Left lung (tissue), 10 donors: ENCODE measurements around the gene SLC39A2. TPM values are rescaled to one million over a fixed set of nuclear protein-coding genes. Genes with fewer than 3 reads are reported as not detected.

Source experiments
- ATAC-seq: fragments of 200-7000 bp; cut with Tn5 transposase; one replicate; pipeline ENCODE4 v1.9.1; 2020; ENCODE audit warnings: moderate library complexity
- DNase-seq, 4 donors: peaks; one replicate each; pipeline ENCODE4 v3.0.0-alpha.2; 2013 to 2020
- H3K27ac ChIP-seq, 2 donors: fragments of 200-600 bp; sonication (generic) in 1 of 2; one replicate each; pipeline versions ENCODE4 v1.5.0 to v1.8.0; 2020 to 2021
- H3K27me3 ChIP-seq, 2 donors: fragments of 200-600 bp; sonication (generic) in 1 of 2; one replicate each; pipeline versions ENCODE4 v1.5.0 to v1.8.0; 2020 to 2021
- H3K36me3 ChIP-seq, 2 donors: fragments of 200-600 bp; sonication (generic) in 1 of 2; one replicate each; pipeline versions ENCODE4 v1.5.0 to v1.8.0; 2020 to 2021
- H3K4me1 ChIP-seq, 2 donors: fragments of 200-600 bp; one replicate each; pipeline ENCODE4 v1.8.0; 2021
- H3K4me3 ChIP-seq, 2 donors: fragments of 200-600 bp; sonication (generic) in 1 of 2; one replicate each; pipeline versions ENCODE4 v1.5.0 to v1.8.0; 2020 to 2021; ENCODE audit warnings: mild to moderate bottlenecking in 1 of 2
- H3K9me3 ChIP-seq, 2 donors: fragments of 200-600 bp; sonication (generic) in 1 of 2; one replicate each; pipeline versions ENCODE4 v1.5.0 to v1.8.0; 2020 to 2021
- CTCF ChIP-seq, 2 donors: fragments of 200-600 bp; sonication (generic) in 1 of 2; IDR thresholded peaks; one replicate each; pipeline versions ENCODE4 v1.5.0 to v1.8.0; 2021; ENCODE audit warnings: antibody characterized with exemption in 2 of 2
- intact Hi-C, 2 donors: fragments of 100-400 bp; cut with DNase I; formaldehyde crosslinking; loops; one replicate each; pipeline versions ENCODE4 v1.11.2 to v1.14.2; 2022
- microRNA-seq, 2 donors: library from miRNA; unstranded; fragments of <30 nt; microRNA quantifications; one replicate each; pipeline ENCODE4, GENCODE V29; 2019
- polyA plus RNA-seq, 6 donors: library from polyadenylated mRNA; unstranded; fragments of 120-200 nt; gene quantifications; one replicate each; pipeline ENCODE4 v1.2.1, GENCODE V29; 2013; ENCODE audit not compliant: insufficient read length in 6 of 6
- total RNA-seq, 2 donors: library from RNA; stranded (reverse); fragmentation: NEBNext Ultra II Directional; extraction: Animal tissue kit (Norgen Biotek cat#: 25700); gene quantifications; one replicate each; pipeline ENCODE4 v1.2.1, GENCODE V29; 2021
- donor health status: DM: no; HTN: yes; CAD: no.
- donor health status: DM: no; HTN: no; CAD: no.

The SLC39A2 gene
- total and polyA plus RNA-seq, 8 donors: 0.10 to 0.50 (median 0.28) TPM; not detected in 2

DNA sequence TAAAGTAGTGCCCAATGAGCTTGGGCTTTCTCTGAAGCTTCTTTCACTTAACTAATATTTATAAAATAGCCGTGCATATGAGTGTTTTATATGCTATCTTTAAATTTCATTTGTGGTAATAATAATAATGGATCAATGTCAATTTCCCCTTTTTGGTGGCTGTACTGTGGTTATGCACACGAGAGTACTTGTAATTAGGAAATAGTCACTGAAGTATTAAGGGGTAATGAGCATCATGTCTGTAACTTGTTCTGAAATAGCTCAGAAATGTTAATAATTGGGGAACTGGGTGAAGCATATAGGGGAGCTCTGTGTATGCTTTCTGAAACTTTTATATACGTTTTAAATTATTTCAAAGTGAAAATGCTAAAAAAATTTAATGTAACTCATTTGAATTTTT is 51.5 kb downstream of the SLC39A2 start:
- Histone ChIP-seq H3K4me3 (no peak overlapping the region), H3K4me1 (no peaks in the 10 kb centered on the region), H3K27me3 (no peaks in the 10 kb centered on the region), H3K27ac (no peak overlapping the region), H3K36me3 (no peaks in the 10 kb centered on the region), H3K9me3 (no peaks in the 10 kb centered on the region)
- intact Hi-C loops: no loop called here
- TF ChIP-seq CTCF (IDR thresholded peaks at IDR 0.05): no peak
- ATAC-seq (no peak), DNase-seq (no peak)

Small RNAs within 50 kb of the gene (microRNA-seq; reads per million reads assigned to microRNA genes)
- 0 reads per million in 2 donors for gene MIR6717

Other genes with a start within 250 kb of the SLC39A2 start
- not detected for gene EDDM3B, start 230.9 kb upstream of the SLC39A2 start, total RNA-seq
- under 1 TPM in 2 of 6 donors, not detected in 4; 0.15 to 0.20 TPM for gene EDDM3B, start 230.9 kb upstream of the SLC39A2 start, polyA plus RNA-seq
- 10 to 100 TPM; 14.7 to 20.6 TPM for gene RNASE6, start 218.0 kb upstream of the SLC39A2 start, total RNA-seq
- gene RNASE6, start 218.0 kb upstream of the SLC39A2 start, polyA plus RNA-seq: 1 to 10 TPM; 6.4 to 8.0 (median 7.3) TPM
- 1,000 to 10,000 TPM in 1 of 2 donors, 100 to 1,000 TPM in 1; 518 to 1,326 TPM for gene RNASE1, start 196.4 kb upstream of the SLC39A2 start, total RNA-seq
- gene RNASE1, start 196.4 kb upstream of the SLC39A2 start, polyA plus RNA-seq: 100 to 1,000 TPM; 293 to 425 (median 369) TPM
- 1 to 10 TPM in 1 of 2 donors, not detected in 1; 1.1 TPM for gene RNASE3, start 107.9 kb upstream of the SLC39A2 start, total RNA-seq
- gene RNASE3, start 107.9 kb upstream of the SLC39A2 start, polyA plus RNA-seq: 1 to 10 TPM in 3 of 6 donors, under 1 TPM in 3; 0.33 to 1.9 (median 0.88) TPM
- 10 to 100 TPM in 1 of 2 donors, 1 to 10 TPM in 1; 3.8 to 30.6 TPM for gene RNASE2, start 43.8 kb upstream of the SLC39A2 start, total RNA-seq
- 1 to 10 TPM in 4 of 6 donors, under 1 TPM in 2; 0.78 to 3.2 (median 1.8) TPM for gene RNASE2, start 43.8 kb upstream of the SLC39A2 start, polyA plus RNA-seq
- gene METTL17, start 9.3 kb upstream of the SLC39A2 start, total RNA-seq: 10 to 100 TPM; 38.6 to 61.3 TPM
- 100 to 1,000 TPM in 5 of 6 donors, 10 to 100 TPM in 1; 91.8 to 137 (median 120) TPM for gene METTL17, start 9.3 kb upstream of the SLC39A2 start, polyA plus RNA-seq
- 10 to 100 TPM; 25.6 to 44.2 TPM for gene NDRG2, start 25.8 kb downstream of the SLC39A2 start, total RNA-seq
- 100 to 1,000 TPM; 126 to 158 (median 135) TPM for gene NDRG2, start 25.8 kb downstream of the SLC39A2 start, polyA plus RNA-seq
- not detected for gene TPPP2, start 30.9 kb downstream of the SLC39A2 start, total RNA-seq
- gene TPPP2, start 30.9 kb downstream of the SLC39A2 start, polyA plus RNA-seq: under 1 TPM in 5 of 6 donors, not detected in 1; 0.20 to 0.50 (median 0.22) TPM
- not detected for gene RNASE13, start 35.5 kb downstream of the SLC39A2 start, total RNA-seq
- under 1 TPM in 1 of 6 donors, not detected in 5; 0.13 TPM for gene RNASE13, start 35.5 kb downstream of the SLC39A2 start, polyA plus RNA-seq
- gene RNASE7, start 43.1 kb downstream of the SLC39A2 start, total RNA-seq: not detected
- under 1 TPM in 4 of 6 donors, not detected in 2; 0.14 to 0.24 (median 0.20) TPM for gene RNASE7, start 43.1 kb downstream of the SLC39A2 start, polyA plus RNA-seq
- not detected for gene RNASE8, start 58.5 kb downstream of the SLC39A2 start, total RNA-seq
- gene RNASE8, start 58.5 kb downstream of the SLC39A2 start, polyA plus RNA-seq: under 1 TPM in 2 of 6 donors, not detected in 4; 0.21 to 0.31 TPM
- 10 to 100 TPM; 34.7 to 41.5 TPM for gene ARHGEF40, start 71.0 kb downstream of the SLC39A2 start, total RNA-seq
- 10 to 100 TPM; 71.9 to 97.3 (median 82.5) TPM for gene ARHGEF40, start 71.0 kb downstream of the SLC39A2 start, polyA plus RNA-seq
- gene ZNF219, start 99.4 kb downstream of the SLC39A2 start, total RNA-seq: 10 to 100 TPM; 33.7 to 40.8 TPM
- gene ZNF219, start 99.4 kb downstream of the SLC39A2 start, polyA plus RNA-seq: 10 to 100 TPM; 30.5 to 45.4 (median 35.7) TPM
- under 1 TPM; 0.58 to 0.85 TPM for gene TMEM253, start 101.8 kb downstream of the SLC39A2 start, total RNA-seq
- 1 to 10 TPM in 2 of 6 donors, under 1 TPM in 4; 0.61 to 1.5 (median 0.86) TPM for gene TMEM253, start 101.8 kb downstream of the SLC39A2 start, polyA plus RNA-seq
- not detected for gene OR5AU1, start 156.8 kb downstream of the SLC39A2 start, total RNA-seq
- under 1 TPM; 0.04 to 0.49 (median 0.07) TPM for gene OR5AU1, start 156.8 kb downstream of the SLC39A2 start, polyA plus RNA-seq